ENCODE results near the gene HMCN1.

Gene HMCN1

GRCh38 chr1:185803241-185803640, 69.0 kb downstream of the HMCN1 start:
- H4K20me1 ChIP-seq (ENCODE audit: insufficient read depth, low read length): no peaks in the 10 kb centered on the region
- DNase-seq: no peak
- no peak overlapping the region for H3K4me2 ChIP-seq (ENCODE audit: low read depth, low read length)
- no peak overlapping the region for H3K9ac ChIP-seq (ENCODE audit: low read length)
- no peaks in the 10 kb centered on the region for H3K9me2 ChIP-seq (replicated peaks; ENCODE audit: insufficient read depth, low read length)
- H3K79me2 ChIP-seq (ENCODE audit: low read length): no peaks in the 10 kb centered on the region
- no peaks in the 10 kb centered on the region for H3K9me3 ChIP-seq (replicated peaks; ENCODE audit: insufficient read depth, low read length)
- H3K4me1 ChIP-seq (ENCODE audit: low read length): no peaks in the 10 kb centered on the region
- no peaks in the 10 kb centered on the region for H3K36me3 ChIP-seq (replicated peaks; ENCODE audit: insufficient read depth, low read length)
- H2AFZ ChIP-seq (ENCODE audit: low read length): no peak overlapping the region
- H3K4me3 ChIP-seq (ENCODE audit: low read length): no peak overlapping the region
- no peak for TF ChIP-seq CTCF (IDR thresholded peaks at IDR 0.05; ENCODE audit: low read length)
- TF ChIP-seq EZH2 (optimal IDR thresholded peaks at IDR 0.05; ENCODE audit: low read depth, low read length): no peak
- TF ChIP-seq EZH2phosphoT487 (IDR thresholded peaks at IDR 0.05; ENCODE audit: low read length): no peak
- no peaks in the 10 kb centered on the region for H3K27me3 ChIP-seq (replicated peaks; ENCODE audit: insufficient read depth, low read length)
- H3F3A ChIP-seq (ENCODE audit: insufficient read depth, low read length): no peaks in the 10 kb centered on the region
- no peak overlapping the region for H3K27ac ChIP-seq (ENCODE audit: low read length)

GRCh38 chr1:185804206-185804605, 70.0 kb downstream of the HMCN1 start:
- DNase-seq: no peak
- no peaks in the 10 kb centered on the region for H3K4me1 ChIP-seq (ENCODE audit: low read length)
- no peak overlapping the region for H3K9ac ChIP-seq (ENCODE audit: low read length)
- H3K27me3 ChIP-seq (replicated peaks; ENCODE audit: insufficient read depth, low read length): no peaks in the 10 kb centered on the region
- no peaks in the 10 kb centered on the region for H3K9me2 ChIP-seq (replicated peaks; ENCODE audit: insufficient read depth, low read length)
- no peaks in the 10 kb centered on the region for H4K20me1 ChIP-seq (ENCODE audit: insufficient read depth, low read length)
- no peaks in the 10 kb centered on the region for H3K79me2 ChIP-seq (ENCODE audit: low read length)
- H3K4me3 ChIP-seq (ENCODE audit: low read length): no peak overlapping the region
- no peak overlapping the region for H3K4me2 ChIP-seq (ENCODE audit: low read depth, low read length)
- H2AFZ ChIP-seq (ENCODE audit: low read length): no peak overlapping the region
- TF ChIP-seq EZH2 (optimal IDR thresholded peaks at IDR 0.05; ENCODE audit: low read depth, low read length) (no peak), CTCF (IDR thresholded peaks at IDR 0.05; ENCODE audit: low read length) (no peak), EZH2phosphoT487 (IDR thresholded peaks at IDR 0.05; ENCODE audit: low read length) (no peak)
- H3F3A ChIP-seq (ENCODE audit: insufficient read depth, low read length): no peaks in the 10 kb centered on the region
- H3K27ac ChIP-seq (ENCODE audit: low read length): no peak overlapping the region
- H3K36me3 ChIP-seq (replicated peaks; ENCODE audit: insufficient read depth, low read length): no peaks in the 10 kb centered on the region
- H3K9me3 ChIP-seq (replicated peaks; ENCODE audit: insufficient read depth, low read length): no peaks in the 10 kb centered on the region

GRCh38 chr1:185804608-185805007, 70.4 kb downstream of the HMCN1 start:
- Histone ChIP-seq H3K36me3 (replicated peaks; ENCODE audit: insufficient read depth, low read length) (no peaks in the 10 kb centered on the region), H3K4me2 (ENCODE audit: low read depth, low read length) (no peak overlapping the region), H3K4me1 (ENCODE audit: low read length) (no peaks in the 10 kb centered on the region), H3K27me3 (replicated peaks; ENCODE audit: insufficient read depth, low read length) (no peaks in the 10 kb centered on the region), H3K79me2 (ENCODE audit: low read length) (no peaks in the 10 kb centered on the region), H3K9me2 (replicated peaks; ENCODE audit: insufficient read depth, low read length) (no peaks in the 10 kb centered on the region), H3K9ac (ENCODE audit: low read length) (no peak overlapping the region), H3K27ac (ENCODE audit: low read length) (no peak overlapping the region), H2AFZ (ENCODE audit: low read length) (no peak overlapping the region), H4K20me1 (ENCODE audit: insufficient read depth, low read length) (no peaks in the 10 kb centered on the region), H3K4me3 (ENCODE audit: low read length) (no peak overlapping the region), H3F3A (ENCODE audit: insufficient read depth, low read length) (no peaks in the 10 kb centered on the region), H3K9me3 (replicated peaks; ENCODE audit: insufficient read depth, low read length) (no peaks in the 10 kb centered on the region)
- no peak for DNase-seq
- no peak for TF ChIP-seq CTCF (IDR thresholded peaks at IDR 0.05; ENCODE audit: low read length)
- TF ChIP-seq EZH2phosphoT487 (IDR thresholded peaks at IDR 0.05; ENCODE audit: low read length): no peak
- TF ChIP-seq EZH2 (optimal IDR thresholded peaks at IDR 0.05; ENCODE audit: low read depth, low read length): no peak
